HEK293 (cell line): Measurements from ENCODE around the gene GUK1.

Experiments
- CTCF ChIA-PET: fragments of 350-600 bp; formaldehyde crosslinking; extraction: SDS; loops from one replicate; lab custom pipeline; 2021; ENCODE audit warnings: antibody characterized with exemption; lab: Yijun Ruan, JAX
- POLR2A ChIA-PET: fragments of 300-600 bp; formaldehyde crosslinking; extraction: SDS; loops from one replicate; lab custom pipeline; 2020; ENCODE audit warnings: antibody characterized with exemption, inconsistent platforms; lab: Yijun Ruan, JAX
- H3K27ac ChIP-seq: fragments of 200-500 bp; sonication (Bioruptor generic); 2 replicates; pipeline ENCODE4 v1.5.1; 2014; ENCODE audit warnings: low read depth, low read length, control low read depth, inconsistent platforms; ENCODE audit errors: extremely low read depth
- H3K36me3 ChIP-seq, 2 experiments: fragments of 200-500 bp in 1 of 2; sonication (Bioruptor generic) in 1 of 2; 1 replicate in 1 of 2; 2 replicates in 1 of 2; pipeline ENCODE4 v1.5.1; 2014 to 2017; ENCODE audit warnings: inconsistent platforms in 2 of 2, low read length in 2 of 2; ENCODE audit not compliant: control insufficient read depth in 2 of 2, insufficient read depth in 1 of 2
- H3K4me1 ChIP-seq: fragments of 200-500 bp; sonication (Bioruptor generic); 2 replicates; pipeline ENCODE4 v1.5.1; 2014; ENCODE audit warnings: mild to moderate bottlenecking, low read length, inconsistent platforms; ENCODE audit not compliant: control insufficient read depth, insufficient read depth
- H3K4me3 ChIP-seq: 2 replicates; pipeline ENCODE4 v1.5.1; 2011; ENCODE audit warnings: low read depth, mild to moderate bottlenecking, control low read depth, low read length, moderate library complexity
- H3K9me3 ChIP-seq: fragments of 200-500 bp; sonication (Bioruptor generic); 2 replicates; pipeline ENCODE4 v1.5.1; 2014; ENCODE audit warnings: low read depth, low read length, inconsistent platforms; ENCODE audit not compliant: control insufficient read depth, insufficient read depth
- CTCF ChIP-seq: fragments of 450-650 bp; formaldehyde crosslinking; IDR thresholded peaks from 2 replicates; pipeline ENCODE4 v1.5.1; 2016; ENCODE audit warnings: missing biosample characterization, missing genetic modification characterization
- HOXD13 ChIP-seq: sonication (generic); formaldehyde crosslinking; IDR thresholded peaks from 2 replicates; pipeline ENCODE4 v1.8.0; 2022; ENCODE audit warnings: missing genetic modification reagents, borderline replicate concordance
- KLF1 ChIP-seq: fragments of 450-650 bp; formaldehyde crosslinking; IDR thresholded peaks from 2 replicates; pipeline ENCODE4 v1.5.1; 2016; ENCODE audit warnings: missing biosample characterization, missing genetic modification characterization
- SETDB1 ChIP-seq: IDR thresholded peaks from one replicate; pipeline ENCODE4 v1.6.1; 2017; ENCODE audit warnings: mild to moderate bottlenecking, low read length, moderate library complexity, mixed read lengths; ENCODE audit not compliant: insufficient read length
- TSHZ1 ChIP-seq: fragments of 450-650 bp; formaldehyde crosslinking; IDR thresholded peaks from 2 replicates; pipeline ENCODE4 v1.5.1; 2016; ENCODE audit warnings: missing biosample characterization, missing genetic modification characterization, borderline replicate concordance
- ZBTB10 ChIP-seq: fragments of 450-650 bp; formaldehyde crosslinking; IDR thresholded peaks from 2 replicates; pipeline ENCODE4 v1.5.1; 2016; ENCODE audit warnings: missing biosample characterization, missing genetic modification characterization
- ZFHX2 ChIP-seq: fragments of 450-650 bp; formaldehyde crosslinking; conservative IDR thresholded peaks from 2 replicates; pipeline ENCODE4 v1.5.1; 2016; ENCODE audit warnings: missing biosample characterization, missing genetic modification characterization
- ZNF112 ChIP-seq: fragments of 450-650 bp; formaldehyde crosslinking; IDR thresholded peaks from 2 replicates; pipeline ENCODE4 v1.5.0; 2017; ENCODE audit warnings: missing biosample characterization, missing genetic modification characterization
- ZNF132 ChIP-seq: fragments of 450-650 bp; formaldehyde crosslinking; IDR thresholded peaks from 2 replicates; pipeline ENCODE4 v1.5.1; 2017; ENCODE audit warnings: missing biosample characterization, missing genetic modification characterization, borderline replicate concordance
- ZNF155 ChIP-seq: fragments of 450-650 bp; formaldehyde crosslinking; IDR thresholded peaks from 2 replicates; pipeline ENCODE4 v1.5.1; 2016; ENCODE audit warnings: missing biosample characterization, missing genetic modification characterization
- ZNF18 ChIP-seq: fragments of 450-650 bp; formaldehyde crosslinking; IDR thresholded peaks from 2 replicates; pipeline ENCODE4 v1.5.1; 2016; ENCODE audit warnings: missing biosample characterization, missing genetic modification characterization
- ZNF214 ChIP-seq: fragments of 450-650 bp; formaldehyde crosslinking; IDR thresholded peaks from 2 replicates; pipeline ENCODE4 v1.5.1; 2017; ENCODE audit warnings: missing biosample characterization, mild to moderate bottlenecking, missing genetic modification characterization, borderline replicate concordance
- ZNF23 ChIP-seq: fragments of 450-650 bp; formaldehyde crosslinking; IDR thresholded peaks from 2 replicates; pipeline ENCODE4 v1.5.1; 2016; ENCODE audit warnings: missing biosample characterization, missing genetic modification characterization, borderline replicate concordance
- ZNF404 ChIP-seq: fragments of 450-650 bp; formaldehyde crosslinking; IDR thresholded peaks from 2 replicates; pipeline ENCODE4 v1.5.1; 2017; ENCODE audit warnings: missing biosample characterization, missing genetic modification characterization
- ZNF473 ChIP-seq: fragments of 450-650 bp; formaldehyde crosslinking; IDR thresholded peaks from 2 replicates; pipeline ENCODE4 v1.5.1; 2017; ENCODE audit warnings: missing biosample characterization, missing genetic modification characterization
- ZNF585B ChIP-seq: fragments of 450-650 bp; formaldehyde crosslinking; IDR thresholded peaks from 2 replicates; pipeline ENCODE4 v1.5.1; 2016; ENCODE audit warnings: missing biosample characterization, missing genetic modification characterization
- ZNF596 ChIP-seq: fragments of 450-650 bp; IDR thresholded peaks from 2 replicates; pipeline ENCODE4 v1.5.0; 2018; ENCODE audit warnings: missing biosample characterization, mild to moderate bottlenecking, missing genetic modification characterization, moderate library complexity
- ZNF624 ChIP-seq: fragments of 450-650 bp; formaldehyde crosslinking; IDR thresholded peaks from 2 replicates; pipeline ENCODE4 v1.5.1; 2017; ENCODE audit warnings: missing biosample characterization, missing genetic modification characterization
- ZNF843 ChIP-seq: fragments of 450-650 bp; formaldehyde crosslinking; IDR thresholded peaks from 2 replicates; pipeline ENCODE4 v1.5.1; 2016; ENCODE audit warnings: missing biosample characterization, missing genetic modification characterization

The GUK1 gene

GRCh38 chr1:228197555-228198147 lies 57.6 kb downstream of the GUK1 start:
- Histone ChIP-seq H3K9me3 (no peaks in the 10 kb centered on the region), H3K4me3 (no peak overlapping the region), H3K36me3 (no peaks in the 10 kb centered on the region), H3K4me1 (no peaks in the 10 kb centered on the region), H3K27ac (no peak overlapping the region)
- TF ChIP-seq ZNF18 (tag by site-specific recombination): no peak
- TF ChIP-seq ZNF132 (tag by site-specific recombination): no peak
- no peak for TF ChIP-seq ZNF214
- TF ChIP-seq ZNF155 (tag by site-specific recombination): no peak
- TF ChIP-seq ZNF596 (tag by site-specific recombination): no peak
- no peak for TF ChIP-seq ZNF585B (tag by site-specific recombination)
- TF ChIP-seq ZFHX2 (tag by site-specific recombination): no peak
- no peak for TF ChIP-seq ZNF473 (tag by site-specific recombination)
- no peak for TF ChIP-seq ZNF23 (tag by site-specific recombination)
- no peak for TF ChIP-seq ZNF843 (tag by site-specific recombination)
- TF ChIP-seq ZNF404 (tag by site-specific recombination): no peak
- TF ChIP-seq CTCF (tag by site-specific recombination): no peak
- TF ChIP-seq ZBTB10 (tag by site-specific recombination): no peak
- no peak for TF ChIP-seq SETDB1
- TF ChIP-seq TSHZ1: no peak
- no peak for TF ChIP-seq KLF1 (tag by site-specific recombination)
- TF ChIP-seq ZNF112: no peak
- no peak for TF ChIP-seq ZNF624
- no peak for TF ChIP-seq HOXD13 (CRISPR knock-in tag)
- ChIA-PET POLR2A (no interaction called here), CTCF (no interaction called here)
